ENCODE measurements around the gene RELN. TPM values are rescaled to one million over a fixed set of nuclear protein-coding genes. Genes with fewer than 3 reads are reported as not detected.

Gene RELN
- total RNA-seq, 2 experiments from 2014 or later = not detected

- H3K27ac Mint-ChIP-seq = no peak overlapping the region
- H3K36me3 Mint-ChIP-seq = no peaks in the 10 kb centered on the region
- peaks cover 8% of the 10 kb centered on the region for H3K27me3 Mint-ChIP-seq
Measured at GRCh38 chr7:103706805-103707204, 282.7 kb downstream of the RELN start.

DNA sequence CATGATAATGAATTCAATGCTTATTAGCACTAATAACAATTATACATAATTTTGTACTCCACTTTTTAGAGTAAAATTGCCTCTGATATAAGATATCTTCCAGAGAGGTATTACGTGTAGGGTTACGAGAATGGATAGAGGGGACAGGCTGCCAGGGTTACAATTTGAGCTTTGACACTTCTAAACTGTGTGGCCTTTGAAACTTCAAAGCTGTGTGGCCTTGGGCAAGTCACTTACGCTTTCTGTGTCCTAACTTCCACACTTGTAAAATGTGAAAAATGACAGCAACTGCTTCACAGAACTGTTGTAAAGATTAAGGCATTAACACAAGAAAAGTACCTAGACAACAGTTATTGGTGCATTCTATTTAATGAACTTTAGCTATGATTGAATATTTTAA, 283.9 kb downstream of the RELN start:
- no peak overlapping the region for H3K4me3 Mint-ChIP-seq
- ATAC-seq = no peak
- DNase-seq = no peak
- no peaks in the 10 kb centered on the region for H3K36me3 Mint-ChIP-seq
- no peaks in the 10 kb centered on the region for H3K9me3 Mint-ChIP-seq (ENCODE audit: low read depth)
- no peak overlapping the region for H3K27ac Mint-ChIP-seq
- CTCF ChIA-PET = no interaction called here
- H3K4me1 Mint-ChIP-seq = no peaks in the 10 kb centered on the region
- peaks cover 8% of the 10 kb centered on the region for H3K27me3 Mint-ChIP-seq

More at GRCh38 chr7:103706805-103707204, 282.7 kb downstream of the RELN start:
- DNase-seq (no peak), ATAC-seq (no peak)
- H3K4me3 Mint-ChIP-seq = no peak overlapping the region
- no peaks in the 10 kb centered on the region for H3K4me1 Mint-ChIP-seq
- H3K9me3 Mint-ChIP-seq (ENCODE audit: low read depth) = no peaks in the 10 kb centered on the region
- CTCF ChIA-PET = no interaction called here

DNA sequence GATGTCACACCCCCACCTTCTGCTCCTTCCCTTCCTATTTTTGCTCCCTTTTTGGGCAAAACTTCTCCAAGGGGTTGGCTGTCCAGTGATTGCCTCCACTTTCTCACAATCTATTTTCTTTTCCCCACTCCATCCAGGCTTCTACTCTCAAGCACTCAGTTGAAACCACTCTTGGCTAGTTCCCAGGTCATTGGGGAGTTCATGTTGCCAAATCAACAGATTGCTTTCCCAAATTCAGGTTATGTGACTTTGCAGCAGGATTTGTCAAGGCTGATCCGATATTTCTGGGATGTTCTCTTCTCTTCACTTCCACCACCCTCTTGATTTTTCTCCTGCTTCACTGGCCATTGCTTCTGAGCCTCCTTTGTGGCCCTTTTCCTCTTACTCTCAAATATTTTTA, 284.8 kb downstream of the RELN start:
- Mint-ChIP-seq H3K27me3 (peaks cover 8% of the 10 kb centered on the region), H3K4me3 (no peak overlapping the region), H3K27ac (no peak overlapping the region), H3K4me1 (no peaks in the 10 kb centered on the region), H3K36me3 (no peaks in the 10 kb centered on the region), H3K9me3 (ENCODE audit: low read depth) (no peaks in the 10 kb centered on the region)
- DNase-seq (no peak), ATAC-seq (no peak)
- CTCF ChIA-PET = no interaction called here

GRCh38 chr7:103702982-103703381, 286.5 kb downstream of the RELN start:
- H3K4me1 Mint-ChIP-seq = no peaks in the 10 kb centered on the region
- no peak for ATAC-seq
- H3K36me3 Mint-ChIP-seq = no peaks in the 10 kb centered on the region
- no peak overlapping the region for H3K4me3 Mint-ChIP-seq
- DNase-seq = no peak
- H3K27ac Mint-ChIP-seq = no peak overlapping the region
- peaks cover 8% of the 10 kb centered on the region for H3K27me3 Mint-ChIP-seq
- no peaks in the 10 kb centered on the region for H3K9me3 Mint-ChIP-seq (ENCODE audit: low read depth)
- CTCF ChIA-PET = no interaction called here

GRCh38 chr7:103702454-103702853, 287.0 kb downstream of the RELN start:
- Mint-ChIP-seq H3K9me3 (ENCODE audit: low read depth) (no peaks in the 10 kb centered on the region), H3K27me3 (peaks cover 8% of the 10 kb centered on the region), H3K27ac (no peak overlapping the region), H3K4me1 (no peaks in the 10 kb centered on the region), H3K4me3 (no peak overlapping the region), H3K36me3 (no peaks in the 10 kb centered on the region)
- ATAC-seq = no peak
- CTCF ChIA-PET = no interaction called here
- no peak for DNase-seq

GRCh38 chr7:103699032-103699431, 290.4 kb downstream of the RELN start:
- no peaks in the 10 kb centered on the region for H3K9me3 Mint-ChIP-seq (ENCODE audit: low read depth)
- no peak overlapping the region for H3K4me3 Mint-ChIP-seq
- H3K27me3 Mint-ChIP-seq = peaks cover 4% of the 10 kb centered on the region
- H3K27ac Mint-ChIP-seq = no peak overlapping the region
- ATAC-seq (no peak), DNase-seq (no peak)
- no peaks in the 10 kb centered on the region for H3K4me1 Mint-ChIP-seq
- CTCF ChIA-PET = no interaction called here
- no peaks in the 10 kb centered on the region for H3K36me3 Mint-ChIP-seq

DNA sequence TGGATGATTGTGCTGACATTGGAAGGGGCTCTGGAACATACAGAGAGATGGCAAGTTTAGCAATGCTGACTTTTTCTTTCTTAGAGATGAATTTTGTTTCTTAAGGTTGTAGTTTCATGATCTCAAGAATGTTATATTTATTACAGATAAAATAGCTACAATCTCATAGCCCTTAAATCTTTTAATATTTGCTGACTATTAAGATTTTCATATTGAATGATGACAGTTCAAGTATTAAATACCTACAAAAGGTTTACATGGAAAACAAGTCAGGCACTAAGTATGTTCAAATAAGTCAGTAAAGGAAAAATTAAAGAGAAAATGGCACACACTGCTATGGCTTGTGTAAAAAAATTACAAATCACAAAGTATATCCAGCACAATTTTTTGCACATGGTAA, 291.4 kb downstream of the RELN start:
- DNase-seq = no peak
- no peak overlapping the region for H3K27ac Mint-ChIP-seq
- peaks cover 4% of the 10 kb centered on the region for H3K27me3 Mint-ChIP-seq
- CTCF ChIA-PET = no interaction called here
- H3K9me3 Mint-ChIP-seq (ENCODE audit: low read depth) = no peaks in the 10 kb centered on the region
- ATAC-seq = no peak
- no peaks in the 10 kb centered on the region for H3K36me3 Mint-ChIP-seq
- no peaks in the 10 kb centered on the region for H3K4me1 Mint-ChIP-seq
- H3K4me3 Mint-ChIP-seq = no peak overlapping the region

- no peak for ATAC-seq
- H3K27ac Mint-ChIP-seq = no peak overlapping the region
- no peaks in the 10 kb centered on the region for H3K36me3 Mint-ChIP-seq
- H3K9me3 Mint-ChIP-seq (ENCODE audit: low read depth) = no peaks in the 10 kb centered on the region
- H3K4me3 Mint-ChIP-seq = no peak overlapping the region
- CTCF ChIA-PET = no interaction called here
- H3K27me3 Mint-ChIP-seq = no peaks in the 10 kb centered on the region
- no peak for DNase-seq
- H3K4me1 Mint-ChIP-seq = no peaks in the 10 kb centered on the region
Measured at GRCh38 chr7:103695521-103695920, 293.9 kb downstream of the RELN start.

DNA sequence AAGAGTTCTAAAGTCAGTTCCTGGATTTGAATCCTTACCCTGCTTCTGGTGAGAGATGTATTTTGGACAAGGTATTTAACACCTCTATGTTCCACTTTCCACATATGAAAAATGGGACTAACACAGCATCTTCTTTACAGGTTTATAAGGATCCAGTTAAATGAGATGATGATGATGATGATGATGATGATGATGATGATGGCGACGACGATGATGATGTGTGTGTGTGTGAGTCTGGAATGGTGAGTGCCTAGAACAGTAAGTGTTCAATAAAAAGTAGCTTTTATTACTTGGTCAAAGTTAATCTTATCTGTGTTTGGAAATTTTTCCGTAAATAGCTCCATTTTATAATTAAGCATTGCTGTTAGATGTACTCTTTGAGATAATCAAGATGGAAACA, 295.2 kb downstream of the RELN start:
- CTCF ChIA-PET = no interaction called here
- no peaks in the 10 kb centered on the region for H3K9me3 Mint-ChIP-seq (ENCODE audit: low read depth)
- H3K27ac Mint-ChIP-seq = no peak overlapping the region
- H3K4me3 Mint-ChIP-seq = no peak overlapping the region
- no peaks in the 10 kb centered on the region for H3K4me1 Mint-ChIP-seq
- no peaks in the 10 kb centered on the region for H3K27me3 Mint-ChIP-seq
- H3K36me3 Mint-ChIP-seq = no peaks in the 10 kb centered on the region
- DNase-seq (no peak), ATAC-seq (no peak)

- H3K9me3 Mint-ChIP-seq (ENCODE audit: low read depth) = no peaks in the 10 kb centered on the region
- no peak for ATAC-seq
- H3K27me3 Mint-ChIP-seq = no peaks in the 10 kb centered on the region
- no peak overlapping the region for H3K27ac Mint-ChIP-seq
- H3K36me3 Mint-ChIP-seq = no peaks in the 10 kb centered on the region
- no peaks in the 10 kb centered on the region for H3K4me1 Mint-ChIP-seq
- CTCF ChIA-PET = no interaction called here
- no peak overlapping the region for H3K4me3 Mint-ChIP-seq
- no peak for DNase-seq
Measured at GRCh38 chr7:103691291-103691690, 298.2 kb downstream of the RELN start.

- no peak overlapping the region for H3K4me3 Mint-ChIP-seq
- H3K4me1 Mint-ChIP-seq = no peaks in the 10 kb centered on the region
- DNase-seq (no peak), ATAC-seq (no peak)
- no peaks in the 10 kb centered on the region for H3K9me3 Mint-ChIP-seq (ENCODE audit: low read depth)
- no peaks in the 10 kb centered on the region for H3K36me3 Mint-ChIP-seq
- CTCF ChIA-PET = no interaction called here
- H3K27ac Mint-ChIP-seq = no peak overlapping the region
- H3K27me3 Mint-ChIP-seq = no peaks in the 10 kb centered on the region
Measured at GRCh38 chr7:103690242-103690974, 299.1 kb downstream of the RELN start.

DNA sequence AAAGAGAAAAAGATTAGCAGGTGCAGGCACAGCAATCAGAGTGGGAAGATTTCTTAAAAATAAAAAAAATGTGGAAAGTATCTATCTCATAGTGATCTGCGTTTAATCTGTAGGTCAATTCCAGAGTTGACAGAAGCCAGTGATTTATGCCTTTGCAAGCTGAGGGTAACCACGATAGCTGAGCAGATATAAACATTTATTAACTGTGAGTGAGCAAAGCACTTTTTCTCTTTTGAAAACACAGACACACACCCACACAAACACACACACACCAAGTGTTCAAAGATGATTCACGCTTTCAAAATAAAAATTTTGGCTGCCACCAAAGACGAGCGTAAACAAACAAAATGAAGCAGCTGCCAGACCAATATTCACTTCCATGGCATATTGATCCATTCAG, 300.2 kb downstream of the RELN start:
- Mint-ChIP-seq H3K4me3 (no peak overlapping the region), H3K9me3 (ENCODE audit: low read depth) (no peaks in the 10 kb centered on the region), H3K27me3 (no peaks in the 10 kb centered on the region), H3K27ac (no peak overlapping the region), H3K36me3 (no peaks in the 10 kb centered on the region), H3K4me1 (no peaks in the 10 kb centered on the region)
- DNase-seq = no peak
- CTCF ChIA-PET = no interaction called here
- ATAC-seq = no peak

GRCh38 chr7:103687951-103688350, 301.5 kb downstream of the RELN start:
- no peaks in the 10 kb centered on the region for H3K9me3 Mint-ChIP-seq (ENCODE audit: low read depth)
- ATAC-seq (no peak), DNase-seq (no peak)
- no peaks in the 10 kb centered on the region for H3K36me3 Mint-ChIP-seq
- no peak overlapping the region for H3K27ac Mint-ChIP-seq
- H3K27me3 Mint-ChIP-seq = no peaks in the 10 kb centered on the region
- no peak overlapping the region for H3K4me3 Mint-ChIP-seq
- no peaks in the 10 kb centered on the region for H3K4me1 Mint-ChIP-seq
- CTCF ChIA-PET = no interaction called here

- DNase-seq = no peak
- no peak overlapping the region for H3K4me3 Mint-ChIP-seq
- no peaks in the 10 kb centered on the region for H3K27me3 Mint-ChIP-seq
- CTCF ChIA-PET = no interaction called here
- no peaks in the 10 kb centered on the region for H3K4me1 Mint-ChIP-seq
- H3K9me3 Mint-ChIP-seq (ENCODE audit: low read depth) = no peaks in the 10 kb centered on the region
- no peak for ATAC-seq
- no peak overlapping the region for H3K27ac Mint-ChIP-seq
- H3K36me3 Mint-ChIP-seq = no peaks in the 10 kb centered on the region
Measured at GRCh38 chr7:103687272-103687671, 302.2 kb downstream of the RELN start.

DNA sequence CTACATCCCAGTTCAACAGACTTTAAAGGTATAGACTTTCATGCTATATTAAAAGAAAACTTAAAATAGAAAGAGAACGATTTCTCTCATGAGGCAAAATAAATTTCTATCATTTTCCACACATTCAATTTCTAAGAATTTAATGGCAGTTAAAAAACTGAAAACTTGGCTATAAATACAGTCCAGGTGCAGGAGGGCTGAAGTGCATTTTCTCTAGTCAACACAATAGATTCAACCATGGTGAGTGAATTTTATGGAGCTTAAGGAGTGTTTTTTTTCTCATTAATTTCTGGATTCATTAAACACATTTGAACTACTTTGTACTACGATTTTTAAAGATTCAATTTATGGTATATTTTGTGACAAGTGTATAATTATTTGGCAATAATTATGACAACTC, 302.7 kb downstream of the RELN start:
- CTCF ChIA-PET = no interaction called here
- Mint-ChIP-seq H3K36me3 (no peaks in the 10 kb centered on the region), H3K27me3 (no peaks in the 10 kb centered on the region)

More for the DNA sequence above, 302.7 kb downstream of the RELN start:
- Mint-ChIP-seq H3K4me3 (no peak overlapping the region), H3K9me3 (ENCODE audit: low read depth) (no peaks in the 10 kb centered on the region), H3K27ac (no peak overlapping the region), H3K4me1 (no peaks in the 10 kb centered on the region)
- no peak for ATAC-seq
- no peak for DNase-seq

Measured in activated CD8-positive, alpha-beta memory T cell treated with anti-CD3 and anti-CD28 coated beads, Interleukin-2, amount 10 ng/mL, durations not matched to agents 7 days and 5 days (primary cell).